GM12878 (cell line): ENCODE results near the gene KCNK1.

Experiments
- ATF2 ChIP-seq: IDR thresholded peaks from 2 replicates; pipeline ENCODE4 v1.6.1; 2012; ENCODE audit warnings: low read length, inconsistent platforms
- BCLAF1 ChIP-seq: fragments of 450-650 bp; IDR thresholded peaks from 2 replicates; pipeline ENCODE4 v1.6.1; 2017; ENCODE audit warnings: antibody characterized with exemption, mild to moderate bottlenecking, moderate library complexity
- CTCF ChIP-seq, 3 experiments: IDR thresholded peaks in 2 of 3; conservative IDR thresholded peaks in 1 of 3; 2 replicates each; pipeline ENCODE4 v1.5.1; 2011; ENCODE audit warnings: low read depth in 3 of 3, low read length in 3 of 3, mild to moderate bottlenecking in 3 of 3, control low read depth in 2 of 3, moderate library complexity in 2 of 3, inconsistent platforms in 1 of 3, mixed read lengths in 1 of 3; ENCODE audit not compliant: control insufficient read depth in 2 of 3, insufficient read depth in 1 of 3; ENCODE audit errors: extremely low read depth in 1 of 3
- E2F4 ChIP-seq: IDR thresholded peaks from 2 replicates; pipeline ENCODE4 v1.6.1; 2012; ENCODE audit warnings: low read depth, low read length, improper control_type of control experiment
- EP300 ChIP-seq, 2 experiments: fragments of 150-350 bp in 1 of 2; IDR thresholded peaks; 2 replicates each; pipeline ENCODE4 v1.6.1; 2011 to 2012; ENCODE audit warnings: low read depth in 2 of 2, low read length in 2 of 2, borderline replicate concordance in 1 of 2, improper control_type of control experiment in 1 of 2, inconsistent platforms in 1 of 2; ENCODE audit not compliant: control insufficient read depth in 1 of 2
- EZH2 ChIP-seq: IDR thresholded peaks from 2 replicates; pipeline ENCODE4 v1.6.1; 2012; ENCODE audit warnings: low read depth, mild to moderate bottlenecking, control low read depth, inconsistent platforms, low read length, borderline replicate concordance; ENCODE audit not compliant: control insufficient read depth
- POLR2A ChIP-seq: IDR thresholded peaks from 2 replicates; pipeline ENCODE4 v1.6.1; 2011; ENCODE audit warnings: low read depth, mild to moderate bottlenecking, low read length
- POLR2AphosphoS5 ChIP-seq: IDR thresholded peaks from 2 replicates; pipeline ENCODE4 v1.6.1; 2011; ENCODE audit warnings: mild to moderate bottlenecking, low read length, inconsistent platforms
- REST ChIP-seq: IDR thresholded peaks from 2 replicates; pipeline ENCODE4 v1.6.1; 2012; ENCODE audit warnings: mild to moderate bottlenecking, low read depth, low read length
- RFX5 ChIP-seq: IDR thresholded peaks from 2 replicates; pipeline ENCODE4 v1.6.1; 2011; ENCODE audit warnings: low read depth, low read length, improper control_type of control experiment
- SIX5 ChIP-seq: IDR thresholded peaks from 2 replicates; pipeline ENCODE4 v1.6.1; 2011; ENCODE audit warnings: mild to moderate bottlenecking, low read depth, low read length, moderate library complexity; ENCODE audit not compliant: severe bottlenecking
- SREBF2 ChIP-seq: IDR thresholded peaks from 2 replicates; pipeline ENCODE4 v1.6.1; 2012; ENCODE audit warnings: mild to moderate bottlenecking, low read length
- TAF1 ChIP-seq: IDR thresholded peaks from 2 replicates; pipeline ENCODE4 v1.6.1; 2011; ENCODE audit warnings: mild to moderate bottlenecking, low read depth, low read length, borderline replicate concordance
- TARDBP ChIP-seq: IDR thresholded peaks from 2 replicates; pipeline ENCODE4 v1.6.1; 2016; ENCODE audit warnings: borderline replicate concordance

- no peak for TF ChIP-seq EP300 (IDR thresholded peaks at IDR 0.05; ENCODE audit: borderline replicate concordance in 1 of 2, control insufficient read depth in 1 of 2, low read depth in 2 of 2, low read length in 2 of 2)
- no peak for TF ChIP-seq EZH2
- no peak for TF ChIP-seq CTCF (IDR thresholded peaks at IDR 0.05 in 2 of 3, conservative IDR thresholded peaks at IDR 0.05 in 1 of 3; ENCODE audit: control insufficient read depth in 2 of 3, extremely low read depth in 1 of 3, insufficient read depth in 1 of 3, low read depth in 3 of 3, low read length in 3 of 3)
- TF ChIP-seq POLR2A, result no peak
- no peak for TF ChIP-seq REST
- TF ChIP-seq POLR2AphosphoS5, result no peak
- no peak for TF ChIP-seq SIX5
- no peak for TF ChIP-seq TAF1
- TF ChIP-seq RFX5, result no peak
- TF ChIP-seq SREBF2, result no peak
- no peak for TF ChIP-seq ATF2
- TF ChIP-seq E2F4, result no peak
- TF ChIP-seq BCLAF1, result no peak
- no peak for TF ChIP-seq TARDBP
These were observed 13.5 kb downstream of the KCNK1 start for GRCh38 chr1:233627376-233627775.
